Measurements from ENCODE around the gene CNTNAP2.

- TF ChIP-seq CTCF (IDR thresholded peaks at IDR 0.05): no peak
- no peak for TF ChIP-seq POLR2A (IDR thresholded peaks at IDR 0.05)
These were observed 1681.4 kb downstream of the CNTNAP2 start for GRCh38 chr7:147798001-147798400.
